SU-DHL-6 (cell line): Measurements from ENCODE around the gene ZNF33B.

Experiments used
- CTCF ChIP-seq: fragments of 200-600 bp; sonication (generic); IDR thresholded peaks from one replicate; pipeline ENCODE4 v1.5.1; 2017; ENCODE audit warnings: antibody characterized with exemption, mild to moderate bottlenecking, low read length, moderate library complexity; ENCODE audit not compliant: insufficient read depth, poor library complexity, severe bottlenecking
- EZH2phosphoT487 ChIP-seq: fragments of 200-600 bp; sonication (generic), shearing (Covaris generic); conservative IDR thresholded peaks from 2 replicates; pipeline ENCODE4 v1.6.1; 2018; ENCODE audit warnings: mild to moderate bottlenecking, antibody characterized with exemption, low read length, moderate library complexity, mixed read lengths

GRCh38 chr10:42646687-42647640 is 8.6 kb upstream of the ZNF33B start:
- TF ChIP-seq CTCF, result no peak
- no peak for TF ChIP-seq EZH2phosphoT487
